Measurements from ENCODE around the gene CT45A6.
"Not testable (repeated sequence)": the region's sequence is repeated elsewhere in the genome, so short reads cannot be mapped to it uniquely, and the experiment has no call there.

CT45A6 gene, protein sequence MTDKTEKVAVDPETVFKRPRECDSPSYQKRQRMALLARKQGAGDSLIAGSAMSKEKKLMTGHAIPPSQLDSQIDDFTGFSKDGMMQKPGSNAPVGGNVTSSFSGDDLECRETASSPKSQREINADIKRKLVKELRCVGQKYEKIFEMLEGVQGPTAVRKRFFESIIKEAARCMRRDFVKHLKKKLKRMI

DNA sequence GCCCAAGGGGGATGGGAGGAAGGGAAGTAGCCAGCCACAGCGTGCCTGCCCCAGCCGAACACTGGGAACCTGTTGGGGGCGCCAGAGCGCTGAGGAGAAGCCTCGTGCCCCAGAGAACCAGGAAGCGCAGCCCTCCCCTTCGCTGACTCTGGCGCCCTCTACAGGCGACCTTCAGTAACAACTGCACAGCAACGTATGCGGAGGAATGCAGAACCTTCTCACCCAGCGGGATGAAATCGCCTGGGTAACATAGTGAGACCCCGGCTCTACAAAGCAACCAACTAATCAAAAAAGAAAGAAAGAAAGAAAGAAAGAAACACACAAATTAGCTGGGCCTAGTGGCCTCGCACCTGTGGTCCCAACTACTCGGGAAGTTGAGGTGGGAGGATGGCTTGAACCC lies at the start of gene CT45A6:
Gene CT45A6 (minus strand): TSS at position 101 of the 400 bp plus-strand sequence. CDS start 3,794 bp downstream, outside the sequence.
- DNase-seq (ENCODE audit: low spot score in 2 of 2); in situ Hi-C loops (cut with MboI; ENCODE audit: low sequenced_read_pairs); H3K4me3 ChIP-seq; H3K4me1 ChIP-seq; H3K36me3 ChIP-seq (replicated peaks); H3K27me3 ChIP-seq (ENCODE audit: low read depth); H3K9me3 ChIP-seq: not testable (repeated sequence)

DNA sequence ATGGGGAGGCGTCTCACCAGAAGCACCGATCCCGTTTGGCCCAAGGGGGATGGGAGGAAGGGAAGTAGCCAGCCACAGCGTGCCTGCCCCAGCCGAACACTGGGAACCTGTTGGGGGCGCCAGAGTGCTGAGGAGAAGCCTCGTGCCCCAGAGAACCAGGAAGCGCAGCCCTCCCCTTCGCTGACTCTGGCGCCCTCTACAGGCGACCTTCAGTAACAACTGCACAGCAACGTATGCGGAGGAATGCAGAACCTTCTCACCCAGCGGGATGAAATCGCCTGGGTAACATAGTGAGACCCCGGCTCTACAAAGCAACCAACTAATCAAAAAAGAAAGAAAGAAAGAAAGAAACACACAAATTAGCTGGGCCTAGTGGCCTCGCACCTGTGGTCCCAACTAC lies 34.6 kb upstream of the CT45A6 start, which contains the start of gene CT45A7:
Gene CT45A7 (minus strand): TSS at position 101 of the 400 bp plus-strand sequence. CDS start 3,747 bp downstream, outside the sequence.
- DNase-seq (ENCODE audit: low spot score in 2 of 2); in situ Hi-C loops (cut with MboI; ENCODE audit: low sequenced_read_pairs); H3K9me3 ChIP-seq; H3K36me3 ChIP-seq (replicated peaks); H3K4me1 ChIP-seq; H3K4me3 ChIP-seq; H3K27me3 ChIP-seq (ENCODE audit: low read depth): not testable (repeated sequence)

DNA sequence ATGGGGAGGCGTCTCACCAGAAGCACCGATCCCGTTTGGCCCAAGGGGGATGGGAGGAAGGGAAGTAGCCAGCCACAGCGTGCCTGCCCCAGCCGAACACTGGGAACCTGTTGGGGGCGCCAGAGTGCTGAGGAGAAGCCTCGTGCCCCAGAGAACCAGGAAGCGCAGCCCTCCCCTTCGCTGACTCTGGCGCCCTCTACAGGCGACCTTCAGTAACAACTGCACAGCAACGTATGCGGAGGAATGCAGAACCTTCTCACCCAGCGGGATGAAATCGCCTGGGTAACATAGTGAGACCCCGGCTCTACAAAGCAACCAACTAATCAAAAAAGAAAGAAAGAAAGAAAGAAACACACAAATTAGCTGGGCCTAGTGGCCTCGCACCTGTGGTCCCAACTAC lies 17.3 kb upstream of the CT45A6 start, which contains the start of gene CT45A2:
Gene CT45A2 (minus strand): TSS at position 101 of the 400 bp plus-strand sequence. CDS start 3,747 bp downstream, outside the sequence.
- H3K9me3 ChIP-seq; H3K4me3 ChIP-seq; H3K36me3 ChIP-seq (replicated peaks); H3K27me3 ChIP-seq (ENCODE audit: low read depth); H3K4me1 ChIP-seq; in situ Hi-C loops (cut with MboI; ENCODE audit: low sequenced_read_pairs); DNase-seq (ENCODE audit: low spot score in 2 of 2): not testable (repeated sequence)

DNA sequence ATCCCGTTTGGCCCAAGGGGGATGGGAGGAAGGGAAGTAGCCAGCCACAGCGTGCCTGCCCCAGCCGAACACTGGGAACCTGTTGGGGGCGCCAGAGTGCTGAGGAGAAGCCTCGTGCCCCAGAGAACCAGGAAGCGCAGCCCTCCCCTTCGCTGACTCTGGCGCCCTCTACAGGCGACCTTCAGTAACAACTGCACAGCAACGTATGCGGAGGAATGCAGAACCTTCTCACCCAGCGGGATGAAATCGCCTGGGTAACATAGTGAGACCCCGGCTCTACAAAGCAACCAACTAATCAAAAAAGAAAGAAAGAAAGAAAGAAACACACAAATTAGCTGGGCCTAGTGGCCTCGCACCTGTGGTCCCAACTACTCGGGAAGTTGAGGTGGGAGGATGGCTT lies 17.2 kb downstream of the CT45A6 start, which contains the start of gene CT45A5:
Gene CT45A5 (minus strand): TSS at position 101 of the 400 bp plus-strand sequence. CDS start 3,774 bp downstream, outside the sequence.
- H3K36me3 ChIP-seq (replicated peaks); DNase-seq (ENCODE audit: low spot score in 2 of 2); H3K27me3 ChIP-seq (ENCODE audit: low read depth); H3K4me3 ChIP-seq; in situ Hi-C loops (cut with MboI; ENCODE audit: low sequenced_read_pairs); H3K9me3 ChIP-seq; H3K4me1 ChIP-seq: not testable (repeated sequence)

DNA sequence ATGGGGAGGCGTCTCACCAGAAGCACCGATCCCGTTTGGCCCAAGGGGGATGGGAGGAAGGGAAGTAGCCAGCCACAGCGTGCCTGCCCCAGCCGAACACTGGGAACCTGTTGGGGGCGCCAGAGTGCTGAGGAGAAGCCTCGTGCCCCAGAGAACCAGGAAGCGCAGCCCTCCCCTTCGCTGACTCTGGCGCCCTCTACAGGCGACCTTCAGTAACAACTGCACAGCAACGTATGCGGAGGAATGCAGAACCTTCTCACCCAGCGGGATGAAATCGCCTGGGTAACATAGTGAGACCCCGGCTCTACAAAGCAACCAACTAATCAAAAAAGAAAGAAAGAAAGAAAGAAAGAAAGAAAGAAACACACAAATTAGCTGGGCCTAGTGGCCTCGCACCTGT lies 34.5 kb downstream of the CT45A6 start, which contains the start of gene CT45A3:
Gene CT45A3 (minus strand): TSS at position 101 of the 400 bp plus-strand sequence. CDS start 3,747 bp downstream, outside the sequence.
- DNase-seq (ENCODE audit: low spot score in 2 of 2); in situ Hi-C loops (cut with MboI; ENCODE audit: low sequenced_read_pairs); H3K4me1 ChIP-seq; H3K9me3 ChIP-seq; H3K4me3 ChIP-seq; H3K36me3 ChIP-seq (replicated peaks); H3K27me3 ChIP-seq (ENCODE audit: low read depth): not testable (repeated sequence)

DNA sequence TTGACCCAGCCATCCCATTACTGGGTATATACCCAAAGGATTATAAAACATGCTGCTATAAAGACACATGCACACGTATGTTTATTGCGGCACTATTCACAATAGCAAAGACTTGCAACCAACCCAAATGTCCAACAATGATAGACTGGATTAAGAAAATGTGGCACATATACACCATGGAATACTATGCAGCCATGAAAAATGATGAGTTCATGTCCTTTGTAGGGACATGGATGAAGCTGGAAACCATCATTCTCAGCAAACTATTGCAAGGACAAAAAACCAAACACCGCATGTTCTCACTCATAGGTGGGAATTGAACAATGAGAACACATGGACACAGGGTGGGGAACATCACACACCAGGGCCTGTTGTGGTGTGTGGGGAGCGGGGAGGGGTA lies 57.8 kb downstream of the CT45A6 start:
- H3K27me3 ChIP-seq (ENCODE audit: low read depth); H3K9me3 ChIP-seq; H3K4me1 ChIP-seq; H3K4me3 ChIP-seq; DNase-seq (ENCODE audit: low spot score in 2 of 2); in situ Hi-C loops (cut with MboI; ENCODE audit: low sequenced_read_pairs); H3K36me3 ChIP-seq (replicated peaks): not testable (repeated sequence)
